NCI-H1048 (cell line): ENCODE results near the gene PDXP.
"Not testable (repeated sequence)": the region's sequence is repeated elsewhere in the genome, so short reads cannot be mapped to it uniquely, and the experiment has no call there.

Experiments used
- DNase-seq: peaks from one replicate; lab custom pipeline; 2025; lab: John Stamatoyannopoulos, UW

Gene PDXP

GRCh38 chr22:37674951-37675929 lies 16.7 kb downstream of the PDXP start, which contains the start of gene LGALS1:
Gene LGALS1, plus strand, starts transcription at chr22:37675636. Its CDS starts 67 bp downstream, at chr22:37675703.
- no peak for DNase-seq

GRCh38 chr22:37675930-37676735 lies 17.6 kb downstream of the PDXP start:
- no peak for DNase-seq

GRCh38 chr22:37676736-37677492 lies 18.4 kb downstream of the PDXP start:
- peak; percentile 54 for DNase-seq

DNA sequence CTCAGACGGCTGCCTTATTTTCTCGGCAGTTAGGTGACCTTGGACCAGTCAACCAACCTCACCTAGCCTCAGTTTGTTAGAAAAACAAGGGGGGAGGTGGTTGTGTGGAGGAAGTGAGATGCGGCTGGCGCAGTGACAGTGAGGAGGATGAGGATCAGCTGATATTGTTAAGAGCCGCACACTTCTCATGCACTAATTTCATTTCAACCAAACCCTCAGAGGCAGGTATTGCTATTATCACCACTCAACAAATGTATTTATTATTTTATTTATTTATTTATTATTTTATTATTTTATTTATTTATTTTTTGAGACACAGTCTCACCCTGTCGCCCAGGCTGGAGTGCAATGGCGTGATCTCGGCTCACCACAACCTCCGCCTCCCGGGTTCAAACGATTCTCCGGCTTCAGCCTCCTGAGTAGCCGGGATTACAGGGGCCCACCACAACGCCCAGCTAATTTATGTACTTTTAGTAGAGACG lies 19.0 kb downstream of the PDXP start:
- DNase-seq = no peak

DNA sequence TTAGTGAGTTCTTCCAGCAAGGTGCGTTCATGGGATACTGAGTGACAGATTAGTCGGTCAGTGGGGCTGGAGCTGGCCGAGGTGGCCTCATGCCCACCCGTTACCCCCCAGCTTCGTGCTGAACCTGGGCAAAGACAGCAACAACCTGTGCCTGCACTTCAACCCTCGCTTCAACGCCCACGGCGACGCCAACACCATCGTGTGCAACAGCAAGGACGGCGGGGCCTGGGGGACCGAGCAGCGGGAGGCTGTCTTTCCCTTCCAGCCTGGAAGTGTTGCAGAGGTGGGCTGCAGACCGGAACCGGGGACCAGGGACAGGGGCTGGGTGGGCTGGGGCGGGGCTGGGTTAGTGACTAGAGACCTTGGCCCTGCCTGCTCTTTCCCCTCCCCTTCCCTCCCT lies 19.8 kb downstream of the PDXP start:
- no peak for DNase-seq

- DNase-seq = no peak
Measured at GRCh38 chr22:37679670-37680069, 21.1 kb downstream of the PDXP start.

DNA sequence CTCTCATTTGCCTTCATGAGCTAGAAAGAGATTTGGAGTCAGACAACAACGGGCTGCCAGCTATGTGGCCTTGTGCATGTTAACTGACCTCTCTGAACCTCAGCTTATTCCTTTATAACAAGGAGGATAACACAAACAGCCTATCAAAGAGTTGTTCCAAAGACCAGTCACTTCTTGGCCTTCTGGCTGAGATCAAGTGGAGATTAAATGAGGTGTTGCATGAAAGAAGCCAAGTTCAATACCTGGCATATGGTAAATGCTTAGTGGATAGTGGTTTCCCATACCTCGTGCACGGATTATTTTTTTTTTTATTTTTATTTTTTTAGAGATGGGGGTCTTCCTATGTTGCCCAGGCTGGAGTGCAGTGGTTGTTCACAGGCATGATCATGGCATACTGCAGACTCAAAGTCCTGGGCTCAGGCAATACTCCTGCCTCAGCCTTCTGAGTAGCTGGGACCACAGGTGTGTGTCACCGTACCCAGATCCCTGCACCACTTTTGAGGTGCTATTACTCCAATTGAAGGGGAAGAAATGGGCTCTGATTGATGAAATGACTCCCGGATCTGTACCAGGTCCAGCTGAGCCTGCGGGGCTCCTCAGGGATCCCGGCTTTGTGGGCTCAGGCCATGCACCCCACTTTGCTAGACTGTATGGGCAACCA lies 21.8 kb downstream of the PDXP start:
- DNase-seq = no peak

DNA sequence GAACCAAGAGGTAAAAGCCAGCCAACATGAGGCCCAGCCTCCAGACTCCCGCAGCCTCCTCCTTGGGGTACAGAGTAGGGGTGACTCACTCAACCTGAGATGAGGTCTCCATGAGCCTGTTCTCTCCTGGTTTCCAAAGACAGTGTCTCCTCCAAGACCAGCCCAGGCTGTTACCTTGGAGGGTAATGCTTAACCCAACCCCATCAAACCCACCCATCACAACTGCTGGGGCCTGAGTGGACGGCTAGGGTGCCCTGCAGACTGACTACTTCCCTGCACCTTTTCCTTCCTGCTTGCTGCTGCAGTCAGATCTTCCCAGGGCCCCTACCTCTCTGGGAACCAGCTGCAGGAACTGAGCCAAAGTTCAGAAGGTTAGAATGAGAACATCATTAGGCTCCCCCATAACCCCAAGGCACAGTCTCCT lies 22.5 kb downstream of the PDXP start:
- DNase-seq = no peak

- peak; percentile 30 for DNase-seq
Measured at GRCh38 chr22:37681556-37682049, 23.1 kb downstream of the PDXP start.

DNA sequence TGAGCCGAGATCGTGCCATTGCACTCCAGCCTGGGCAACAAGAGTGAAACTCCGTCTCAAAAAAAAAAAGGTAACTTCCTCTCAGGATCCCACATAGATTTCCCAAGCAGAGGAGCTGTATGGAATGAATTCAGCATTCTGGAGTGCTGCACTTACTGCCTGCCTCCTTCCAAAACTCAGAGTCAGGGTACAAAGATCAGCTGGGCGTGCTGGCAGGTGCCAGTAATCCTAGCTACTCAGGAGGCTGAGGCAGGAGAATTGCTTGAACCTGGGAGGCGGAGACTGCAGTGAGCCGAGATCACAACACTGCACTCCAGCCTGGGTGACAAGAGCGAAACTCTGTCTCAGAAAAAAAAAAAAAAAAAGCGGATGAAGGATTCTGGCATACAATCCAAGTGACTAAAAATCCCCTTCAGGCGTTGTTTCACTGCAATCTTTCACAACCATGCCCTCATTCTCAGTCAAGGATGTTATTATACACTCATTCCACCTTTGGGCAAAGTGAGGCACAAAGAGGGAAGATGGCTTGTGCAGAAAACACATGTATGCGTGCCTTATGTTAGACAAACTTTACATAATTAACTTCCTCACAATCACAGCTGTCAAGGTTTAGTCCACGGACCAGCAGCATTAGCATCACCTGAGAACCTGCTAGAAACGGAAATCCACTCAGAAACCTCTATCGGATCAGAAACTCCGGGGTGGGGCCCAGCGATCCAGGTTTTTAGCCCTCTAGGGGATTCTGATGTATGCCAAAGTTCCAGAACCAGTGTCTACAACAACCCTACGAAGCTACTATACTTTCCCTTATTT lies 26.5 kb downstream of the PDXP start:
- no peak for DNase-seq

DNA sequence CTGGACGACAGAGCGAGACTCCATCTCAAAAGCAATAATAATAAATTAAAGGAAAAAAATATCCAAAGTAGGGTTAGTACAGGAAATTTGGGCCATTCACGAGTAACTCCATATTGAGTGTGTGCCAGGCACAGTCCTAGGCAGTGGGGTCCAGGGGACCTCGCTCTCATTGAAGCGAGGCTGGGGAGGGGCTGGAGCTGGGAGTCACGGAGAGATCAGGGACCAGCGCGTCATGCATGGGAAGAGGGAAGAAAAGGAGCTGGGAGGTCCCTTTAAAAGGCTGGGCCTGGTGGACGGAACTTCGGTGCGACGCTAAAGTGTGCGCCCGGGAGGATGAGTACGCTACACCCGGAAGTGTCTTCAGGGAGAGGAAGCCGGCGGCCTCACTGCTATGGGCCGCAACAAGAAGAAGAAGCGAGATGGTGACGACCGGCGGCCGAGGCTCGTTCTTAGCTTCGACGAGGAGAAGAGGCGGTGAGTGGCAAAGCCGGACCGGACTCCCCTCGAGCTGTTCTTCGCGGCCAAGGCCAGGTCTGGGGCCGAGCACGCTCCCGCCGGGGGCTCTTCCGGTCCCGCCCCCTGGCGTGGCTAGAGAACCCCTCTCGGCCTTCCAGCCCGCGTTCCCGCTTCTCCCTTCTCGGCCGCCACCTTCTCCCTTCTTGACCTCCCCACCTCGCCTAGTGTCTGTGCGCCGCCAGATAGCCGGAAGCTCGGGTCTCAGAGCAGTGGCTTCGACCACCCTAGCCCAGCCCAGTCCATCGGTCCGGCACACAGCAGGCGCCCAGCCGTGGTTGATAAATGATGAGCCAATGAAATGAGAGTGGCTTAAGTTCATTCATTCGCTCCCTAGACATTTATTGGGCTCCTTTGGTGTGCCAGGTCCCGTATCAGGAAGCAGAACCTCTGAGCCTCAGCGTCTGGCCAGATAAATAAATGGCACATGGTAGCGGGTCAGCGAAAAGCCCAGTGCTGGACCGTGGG lies 27.8 kb downstream of the PDXP start, which contains the start of gene NOL12:
TSS of gene NOL12 (plus strand) at position 342 of the 981 bp plus-strand sequence. CDS start at position 392, 50 bp downstream.
- peak; percentile 56 for DNase-seq

DNA sequence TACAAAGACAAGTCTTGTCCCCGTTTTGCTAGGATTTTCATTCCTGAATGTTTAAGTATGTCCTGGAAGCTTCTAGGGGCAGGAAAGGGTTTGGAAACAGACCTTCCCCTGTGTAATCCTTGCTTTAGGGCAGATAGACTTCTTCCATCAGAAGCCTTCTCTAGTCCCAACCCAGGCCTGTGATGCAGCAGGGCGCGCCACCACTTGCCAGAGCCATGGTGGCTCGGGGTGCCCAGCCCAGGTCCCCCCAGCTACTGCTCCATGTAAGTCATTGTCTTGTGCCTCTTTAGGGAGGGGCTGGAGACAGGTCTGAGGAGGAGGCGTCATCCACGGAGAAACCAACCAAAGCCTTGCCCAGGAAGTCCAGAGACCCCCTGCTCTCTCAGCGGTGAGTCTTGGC lies 31.9 kb downstream of the PDXP start:
- DNase-seq = no peak

- DNase-seq = no peak
Measured at GRCh38 chr22:37690901-37691504, 32.5 kb downstream of the PDXP start.

DNA sequence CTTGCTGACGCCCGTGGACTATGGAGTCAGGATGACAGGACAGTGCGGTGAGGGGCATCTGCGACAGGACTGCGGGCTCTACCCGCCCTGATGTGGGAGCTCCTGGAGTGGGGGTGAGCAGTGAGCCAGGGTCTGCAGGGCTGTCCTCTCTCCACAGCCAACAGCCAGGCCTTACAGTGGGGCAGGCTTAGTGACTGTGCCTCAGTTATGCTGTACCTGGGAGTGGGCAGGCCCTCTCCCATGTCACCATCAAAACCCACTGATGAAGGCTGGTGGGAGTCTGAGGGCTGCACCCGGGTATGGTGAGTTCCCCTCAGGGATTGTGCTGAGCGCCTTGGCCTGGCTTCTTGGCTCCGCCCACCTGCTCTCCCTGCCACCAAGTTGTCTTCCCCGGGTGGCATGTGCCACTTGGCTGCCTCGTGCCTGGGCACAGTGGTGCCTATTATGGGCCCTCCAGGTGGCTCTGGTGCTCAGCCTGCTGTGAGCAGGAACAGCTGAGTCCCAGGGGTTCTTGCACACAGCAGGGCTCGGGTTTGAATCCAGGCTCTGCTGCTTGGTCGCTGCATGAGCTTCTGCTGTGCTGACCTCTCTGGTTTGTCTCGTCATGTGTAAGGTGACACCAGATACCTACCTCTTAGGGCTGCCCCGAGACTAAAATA lies 34.2 kb downstream of the PDXP start:
- DNase-seq = no peak

- DNase-seq = not testable (repeated sequence)
Measured at GRCh38 chr22:37694131-37694530, 35.6 kb downstream of the PDXP start.

- DNase-seq = not testable (repeated sequence)
Measured at GRCh38 chr22:37696260-37696656, 37.7 kb downstream of the PDXP start.

DNA sequence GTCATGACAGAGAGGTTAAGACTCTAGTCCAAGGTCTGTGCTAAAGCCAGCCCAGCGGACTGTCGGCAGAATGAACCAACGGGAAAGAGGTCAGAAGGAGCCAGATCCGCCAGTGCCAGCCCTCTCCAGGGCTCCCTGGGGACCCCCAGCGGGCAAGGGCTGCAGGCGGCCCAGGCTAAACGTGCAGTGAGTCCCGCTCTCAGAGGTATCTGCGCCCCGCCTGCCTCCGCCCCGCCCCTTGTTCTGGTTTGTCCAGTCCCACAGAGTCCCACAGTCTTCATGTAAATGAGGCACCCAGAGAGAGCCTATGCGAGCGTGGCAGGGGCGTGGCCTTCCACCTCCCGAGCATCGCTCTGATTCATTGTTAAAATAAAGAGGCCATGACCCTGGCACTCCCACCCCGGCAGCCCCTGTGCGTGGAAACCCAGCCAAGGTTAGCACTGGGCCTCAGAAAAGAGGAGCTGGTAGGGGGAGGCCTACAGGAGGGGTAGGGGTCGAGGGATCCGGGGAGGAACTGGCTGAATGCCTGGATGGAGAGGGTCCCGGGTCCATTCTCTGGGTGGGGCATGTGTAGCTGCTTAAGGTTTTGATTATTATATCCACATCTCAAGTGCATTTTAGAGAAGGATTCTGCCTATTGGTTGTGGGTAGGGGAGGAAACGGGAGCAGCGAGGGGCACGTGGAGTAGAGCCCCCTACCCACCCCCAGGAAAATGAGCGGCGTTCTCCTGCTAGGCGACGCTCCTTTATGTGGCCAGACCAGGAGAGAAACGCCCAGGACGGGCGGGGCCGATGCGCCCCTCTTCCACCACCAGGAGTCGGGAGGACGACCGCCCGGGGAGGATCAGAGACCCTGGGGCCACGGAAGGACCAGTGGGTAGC lies 38.4 kb downstream of the PDXP start, which contains the start of gene TRIOBP:
TSS of gene TRIOBP (plus strand) at position 392 of the 881 bp plus-strand sequence. CDS start 4,318 bp downstream, outside the sequence.
- peak; percentile 94 for DNase-seq
